Endothelial cell of umbilical vein (primary cell): Measurements from ENCODE around the gene REEP3. TPM values are rescaled to one million over a fixed set of nuclear protein-coding genes. Genes with fewer than 3 reads are reported as not detected.

ENCODE experiments used
- BruUV-seq: library from RNA; stranded (reverse); fragments of 400-500 nt; replicated peaks from 2 replicates; lab custom pipeline; 2021; lab: Mats Ljungman, UMichigan
- CTCF ChIA-PET: fragments of 300-600, 350-600 bp; sonication (Branson Sonifier 250); formaldehyde crosslinking; loops from one replicate; lab custom pipeline; 2021; ENCODE audit warnings: antibody characterized with exemption, inconsistent platforms; lab: Charles Lee
- POLR2A ChIA-PET: fragments of 300-600, 350-600 bp; sonication (Branson Sonifier 250); formaldehyde crosslinking; loops from one replicate; lab custom pipeline; 2021; ENCODE audit warnings: antibody characterized with exemption, inconsistent platforms; lab: Charles Lee
- DNase-seq: peaks from one replicate; pipeline ENCODE4 v3.0.0-alpha.2; 2011; ENCODE audit warnings: low read depth, low spot score
- FAIRE-seq: peaks from 2 replicates; lab custom pipeline; 2011; peaks lifted over from hg19 to GRCh38; lab: Jason Lieb, UNC
- H2AFZ ChIP-seq: 2 replicates; pipeline ENCODE4 v1.6.0; 2012; ENCODE audit warnings: low read depth, low read length, control low read depth, inconsistent platforms
- H3K27ac ChIP-seq: 2 replicates; pipeline ENCODE4 v1.5.1; 2011; ENCODE audit warnings: low read depth, mild to moderate bottlenecking, control low read depth, low read length, moderate library complexity; ENCODE audit not compliant: insufficient read depth
- H3K27me3 ChIP-seq, 2 experiments: 2 replicates each; pipeline versions ENCODE4 v1.6.0 to v1.6.1; 2011; ENCODE audit warnings: low read length in 2 of 2, mixed read lengths in 1 of 2; ENCODE audit not compliant: control insufficient read depth in 2 of 2, insufficient read depth in 2 of 2
- H3K36me3 ChIP-seq, 2 experiments: 2 replicates in 1 of 2; 3 replicates in 1 of 2; pipeline ENCODE4 v1.5.1; 2011; ENCODE audit warnings: low read length in 2 of 2, mild to moderate bottlenecking in 1 of 2, moderate library complexity in 1 of 2; ENCODE audit not compliant: control insufficient read depth in 2 of 2, insufficient read depth in 2 of 2; ENCODE audit errors: extremely low read depth in 1 of 2
- H3K4me1 ChIP-seq: 3 replicates; pipeline ENCODE4 v1.5.1; 2011; ENCODE audit warnings: mild to moderate bottlenecking, low read length; ENCODE audit not compliant: control insufficient read depth, insufficient read depth; ENCODE audit errors: extremely low read depth
- H3K4me2 ChIP-seq: 2 replicates; pipeline ENCODE4 v1.6.1; 2011; ENCODE audit warnings: low read length, control low read depth, mixed read lengths; ENCODE audit not compliant: insufficient read depth
- H3K4me3 ChIP-seq, 3 experiments: fragments of 200-600 bp in 1 of 3; sonication (generic), shearing (Covaris generic) in 1 of 3; replicated peaks in 1 of 3; 2 replicates each; pipeline ENCODE4 v1.5.1; 2011 to 2016; ENCODE audit warnings: control low read depth in 3 of 3, low read length in 3 of 3, mild to moderate bottlenecking in 2 of 3, inconsistent platforms in 1 of 3, low read depth in 1 of 3, moderate library complexity in 1 of 3; ENCODE audit not compliant: insufficient read depth in 1 of 3
- H3K79me2 ChIP-seq: 2 replicates; pipeline ENCODE4 v1.6.0; 2012; ENCODE audit warnings: low read length, inconsistent platforms; ENCODE audit not compliant: control insufficient read depth, insufficient read depth
- H3K9ac ChIP-seq: replicated peaks from 2 replicates; pipeline ENCODE3; 2011; ENCODE audit warnings: low read length, control low read depth; ENCODE audit not compliant: insufficient read depth; ENCODE audit errors: extremely low read depth
- H3K9me1 ChIP-seq: replicated peaks from 3 replicates; pipeline ENCODE4 v1.6.0; 2011; ENCODE audit warnings: mild to moderate bottlenecking, low read length; ENCODE audit not compliant: control insufficient read depth, insufficient read depth; ENCODE audit errors: extremely low read depth
- H3K9me3 ChIP-seq: replicated peaks from 2 replicates; pipeline ENCODE4 v1.5.1; 2012; ENCODE audit warnings: low read length, inconsistent platforms; ENCODE audit not compliant: control insufficient read depth, insufficient read depth
- H4K20me1 ChIP-seq: replicated peaks from 2 replicates; pipeline ENCODE3; 2011; ENCODE audit warnings: mild to moderate bottlenecking, low read length; ENCODE audit not compliant: control insufficient read depth, insufficient read depth; ENCODE audit errors: extremely low read depth
- EZH2 ChIP-seq: IDR thresholded peaks from 2 replicates; pipeline ENCODE4 v1.6.1; 2012; ENCODE audit warnings: borderline replicate concordance, low read depth, mild to moderate bottlenecking, moderate library complexity, low read length, inconsistent platforms; ENCODE audit not compliant: severe bottlenecking
- FOS ChIP-seq: IDR thresholded peaks from 2 replicates; pipeline ENCODE4 v1.6.1; 2011; ENCODE audit warnings: mild to moderate bottlenecking, low read length, moderate library complexity, borderline replicate concordance; ENCODE audit not compliant: insufficient read depth
- GATA2 ChIP-seq: IDR thresholded peaks from 2 replicates; pipeline ENCODE4 v1.7.0; 2011; ENCODE audit warnings: low read depth, mild to moderate bottlenecking, moderate library complexity, mixed read lengths, low read length; ENCODE audit not compliant: insufficient read length, insufficient read depth
- JUN ChIP-seq: IDR thresholded peaks from 2 replicates; pipeline ENCODE4 v1.6.1; 2011; ENCODE audit warnings: borderline replicate concordance, low read depth; ENCODE audit not compliant: insufficient read length, insufficient read depth
- MYC ChIP-seq: IDR thresholded peaks from one replicate; pipeline ENCODE4 v1.6.1; 2011; ENCODE audit warnings: mild to moderate bottlenecking, low read depth, low read length
- POLR2A ChIP-seq: IDR thresholded peaks from 2 replicates; pipeline ENCODE4 v1.6.1; 2012; ENCODE audit warnings: low read depth, mild to moderate bottlenecking, control low read depth, low read length
- POLR2AphosphoS5 ChIP-seq: IDR thresholded peaks from 2 replicates; pipeline ENCODE4 v1.6.1; 2012; ENCODE audit warnings: low read depth, mild to moderate bottlenecking, control low read depth, low read length, moderate library complexity; ENCODE audit not compliant: insufficient read depth
- dilution Hi-C: fragments of 300-500 bp; cut with MboI; formaldehyde crosslinking; loops from one replicate; pipeline ENCODE4 v1.15.0; 2019; ENCODE audit warnings: low sequenced_read_pairs; ENCODE audit not compliant: extremely low pct_ligation_motif_present
- intact Hi-C: fragments of 100-400 bp; cut with micrococcal nuclease; formaldehyde crosslinking; loops from one replicate; pipeline ENCODE4 v1.10.0; 2022
- polyA plus RNA-seq, 4 experiments: library from polyadenylated mRNA; depleted of rRNA in 3 of 4; stranded (reverse) in 3 of 4; unstranded in 1 of 4; fragments of >200 nt; gene quantifications; 2 replicates each; pipeline versions ENCODE4 v1.2.1 to v1.2.3, GENCODE V29; 2011 to 2012; ENCODE audit warnings: missing spikeins in 1 of 4
- total RNA-seq: library from RNA; stranded (reverse); gene quantifications from 2 replicates; pipeline ENCODE4 v1.2.3, GENCODE V29; 2021
- TF ChIP-seq, protein P1 (sequence below): IDR thresholded peaks from 2 replicates; pipeline ENCODE4 v1.6.1; 2011; ENCODE audit not compliant: insufficient read depth, insufficient read length
- TF ChIP-seq, protein P2 (sequence below), 2 donors: IDR thresholded peaks; 1 replicate in 1 of 2; 2 replicates in 1 of 2; pipeline ENCODE4 v1.5.1; 2011; ENCODE audit warnings: low read length in 2 of 2, mild to moderate bottlenecking in 2 of 2, moderate library complexity in 2 of 2, control low read depth in 1 of 2, inconsistent platforms in 1 of 2, low read depth in 1 of 2; ENCODE audit not compliant: insufficient read depth in 1 of 2; ENCODE audit errors: extremely low read depth in 1 of 2

REEP3 gene
- total and polyA plus RNA-seq, 2 donors (not counting 3 experiments of a cell fraction or from before 2014, with no cell fraction given) = 12.3 to 48.3 TPM

DNA sequence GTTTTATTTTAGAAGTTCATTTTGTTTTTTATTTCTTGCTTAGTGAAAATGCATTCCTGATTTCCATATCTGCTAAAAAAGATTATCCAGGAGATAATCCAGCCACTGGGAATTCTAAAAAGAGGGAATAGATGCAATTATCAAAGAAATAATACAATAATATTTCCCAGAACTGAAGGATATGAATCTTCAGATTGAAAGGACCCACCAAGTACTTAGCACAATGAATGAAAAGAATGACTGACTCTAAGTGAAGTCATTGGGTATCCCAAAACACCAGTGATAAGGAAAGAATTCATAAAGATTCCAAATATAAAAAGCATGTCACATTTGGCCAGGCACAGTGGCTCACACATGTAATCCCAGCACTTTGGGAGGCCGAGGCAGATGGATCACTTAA lies 79.3 kb downstream of the REEP3 start:
- Histone ChIP-seq H3K4me1 (no peaks in the 10 kb centered on the region), H3K4me3 (no peak overlapping the region), H3K9me1 (no peaks in the 10 kb centered on the region), H3K4me2 (no peak overlapping the region), H3K27ac (no peak overlapping the region), H4K20me1 (no peaks in the 10 kb centered on the region), H3K36me3 (no peaks in the 10 kb centered on the region), H3K9me3 (no peaks in the 10 kb centered on the region), H3K79me2 (no peaks in the 10 kb centered on the region), H3K9ac (no peak overlapping the region), H3K27me3 (no peaks in the 10 kb centered on the region), H2AFZ (no peak overlapping the region)
- FAIRE-seq (no peak), DNase-seq (no peak)
- intact Hi-C loops = no loop called here
- dilution Hi-C loops = no loop called here
- ChIA-PET CTCF (interaction anchor here (1.1 to 1.5 kb wide), 2 partner anchors 28 to 384 kb away, joined by 3 to 4 read pairs; no protein-coding TSS in a partner anchor), POLR2A (no interaction called here)
- TF ChIP-seq GATA2 (no peak), POLR2A (no peak), EZH2 (no peak), JUN (no peak), FOS (no peak), MYC (no peak), POLR2AphosphoS5 (no peak)
- TF ChIP-seq, protein P1, sequence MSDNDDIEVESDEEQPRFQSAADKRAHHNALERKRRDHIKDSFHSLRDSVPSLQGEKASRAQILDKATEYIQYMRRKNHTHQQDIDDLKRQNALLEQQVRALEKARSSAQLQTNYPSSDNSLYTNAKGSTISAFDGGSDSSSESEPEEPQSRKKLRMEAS = no peak
- TF ChIP-seq, protein P2, sequence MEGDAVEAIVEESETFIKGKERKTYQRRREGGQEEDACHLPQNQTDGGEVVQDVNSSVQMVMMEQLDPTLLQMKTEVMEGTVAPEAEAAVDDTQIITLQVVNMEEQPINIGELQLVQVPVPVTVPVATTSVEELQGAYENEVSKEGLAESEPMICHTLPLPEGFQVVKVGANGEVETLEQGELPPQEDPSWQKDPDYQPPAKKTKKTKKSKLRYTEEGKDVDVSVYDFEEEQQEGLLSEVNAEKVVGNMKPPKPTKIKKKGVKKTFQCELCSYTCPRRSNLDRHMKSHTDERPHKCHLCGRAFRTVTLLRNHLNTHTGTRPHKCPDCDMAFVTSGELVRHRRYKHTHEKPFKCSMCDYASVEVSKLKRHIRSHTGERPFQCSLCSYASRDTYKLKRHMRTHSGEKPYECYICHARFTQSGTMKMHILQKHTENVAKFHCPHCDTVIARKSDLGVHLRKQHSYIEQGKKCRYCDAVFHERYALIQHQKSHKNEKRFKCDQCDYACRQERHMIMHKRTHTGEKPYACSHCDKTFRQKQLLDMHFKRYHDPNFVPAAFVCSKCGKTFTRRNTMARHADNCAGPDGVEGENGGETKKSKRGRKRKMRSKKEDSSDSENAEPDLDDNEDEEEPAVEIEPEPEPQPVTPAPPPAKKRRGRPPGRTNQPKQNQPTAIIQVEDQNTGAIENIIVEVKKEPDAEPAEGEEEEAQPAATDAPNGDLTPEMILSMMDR (IDR thresholded peaks at IDR 0.05; ENCODE audit: extremely low read depth in 1 of 2, insufficient read depth in 1 of 2, low read depth in 1 of 2, low read length in 2 of 2) = no peak
- no TSS peak for BruUV-seq
